Measurements from ENCODE around the gene RITA1.

The RITA1 gene

GRCh38 chr12:113162102-113163029 lies 23.2 kb upstream of the RITA1 start:
- no peak overlapping the region for H3K4me3 ChIP-seq (ENCODE audit: low read length)

GRCh38 chr12:113163030-113163360 lies 22.5 kb upstream of the RITA1 start:
- H3K4me3 ChIP-seq (ENCODE audit: low read length): no peak overlapping the region
- no peak for TF ChIP-seq ZNF274 (IDR thresholded peaks at IDR 0.05; ENCODE audit: low read depth, low read length)

More at GRCh38 chr12:113162102-113163029, 23.2 kb upstream of the RITA1 start:
- TF ChIP-seq ZNF274 (IDR thresholded peaks at IDR 0.05; ENCODE audit: low read depth, low read length): no peak

GRCh38 chr12:113164014-113164413 lies 21.5 kb upstream of the RITA1 start:
- TF ChIP-seq ZNF274 (IDR thresholded peaks at IDR 0.05; ENCODE audit: low read depth, low read length): no peak
- H3K4me3 ChIP-seq (ENCODE audit: low read length): no peak overlapping the region

GRCh38 chr12:113165521-113166450 lies 19.7 kb upstream of the RITA1 start:
- no peak for TF ChIP-seq ZNF274 (IDR thresholded peaks at IDR 0.05; ENCODE audit: low read depth, low read length)
- H3K4me3 ChIP-seq (ENCODE audit: low read length): no peak overlapping the region

- TF ChIP-seq ZNF274 (IDR thresholded peaks at IDR 0.05; ENCODE audit: low read depth, low read length): no peak
- no peak overlapping the region for H3K4me3 ChIP-seq (ENCODE audit: low read length)
Measured at GRCh38 chr12:113167868-113168267, 17.7 kb upstream of the RITA1 start.

GRCh38 chr12:113169697-113170096 lies 15.8 kb upstream of the RITA1 start:
- TF ChIP-seq ZNF274 (IDR thresholded peaks at IDR 0.05; ENCODE audit: low read depth, low read length): no peak
- no peak overlapping the region for H3K4me3 ChIP-seq (ENCODE audit: low read length)

- no peak for TF ChIP-seq ZNF274 (IDR thresholded peaks at IDR 0.05; ENCODE audit: low read depth, low read length)
- no peak overlapping the region for H3K4me3 ChIP-seq (ENCODE audit: low read length)
Measured at GRCh38 chr12:113170457-113170856, 15.1 kb upstream of the RITA1 start.

GRCh38 chr12:113170926-113171325 lies 14.6 kb upstream of the RITA1 start:
- H3K4me3 ChIP-seq (ENCODE audit: low read length): no peak overlapping the region
- TF ChIP-seq ZNF274 (IDR thresholded peaks at IDR 0.05; ENCODE audit: low read depth, low read length): no peak

- H3K4me3 ChIP-seq (ENCODE audit: low read length): no peak overlapping the region
- TF ChIP-seq ZNF274 (IDR thresholded peaks at IDR 0.05; ENCODE audit: low read depth, low read length): no peak
Measured at GRCh38 chr12:113171543-113171942, 14.0 kb upstream of the RITA1 start.

GRCh38 chr12:113172185-113172584 lies 13.3 kb upstream of the RITA1 start:
- no peak overlapping the region for H3K4me3 ChIP-seq (ENCODE audit: low read length)
- no peak for TF ChIP-seq ZNF274 (IDR thresholded peaks at IDR 0.05; ENCODE audit: low read depth, low read length)

- no peak overlapping the region; the same call in 1 of the 2 replicates for H3K4me3 ChIP-seq (ENCODE audit: low read length)
- no peak for TF ChIP-seq ZNF274 (IDR thresholded peaks at IDR 0.05; ENCODE audit: low read depth, low read length)
Measured at GRCh38 chr12:113173081-113173698, 12.3 kb upstream of the RITA1 start.

- TF ChIP-seq ZNF274 (IDR thresholded peaks at IDR 0.05; ENCODE audit: low read depth, low read length): no peak
- H3K4me3 ChIP-seq (ENCODE audit: low read length): no peak overlapping the region
Measured at GRCh38 chr12:113174461-113175384, 10.8 kb upstream of the RITA1 start.

GRCh38 chr12:113179023-113179422 lies 6.5 kb upstream of the RITA1 start:
- no peak for TF ChIP-seq ZNF274 (IDR thresholded peaks at IDR 0.05; ENCODE audit: low read depth, low read length)
- no peak overlapping the region for H3K4me3 ChIP-seq (ENCODE audit: low read length)

All from GM08714 (cell line).